Hematopoietic multipotent progenitor cell (in vitro differentiated cells): ENCODE data around the gene IWS1. TPM values are rescaled to one million over a fixed set of nuclear protein-coding genes. Genes with fewer than 3 reads are reported as not detected.

Experiments
- DNase-seq, 3 donors: peaks; one replicate each; pipeline ENCODE4 v3.0.0-alpha.2; 2011 to 2015; ENCODE audit warnings: low read depth in 2 of 3, low spot score in 2 of 3
- total RNA-seq: library from RNA; depleted of rRNA; stranded (reverse); fragments of >200 nt; gene quantifications from one replicate; pipeline ENCODE4 v1.2.3, GENCODE V29; 2012

Gene IWS1
- total RNA-seq, 1 donor: 12.1 TPM

DNA sequence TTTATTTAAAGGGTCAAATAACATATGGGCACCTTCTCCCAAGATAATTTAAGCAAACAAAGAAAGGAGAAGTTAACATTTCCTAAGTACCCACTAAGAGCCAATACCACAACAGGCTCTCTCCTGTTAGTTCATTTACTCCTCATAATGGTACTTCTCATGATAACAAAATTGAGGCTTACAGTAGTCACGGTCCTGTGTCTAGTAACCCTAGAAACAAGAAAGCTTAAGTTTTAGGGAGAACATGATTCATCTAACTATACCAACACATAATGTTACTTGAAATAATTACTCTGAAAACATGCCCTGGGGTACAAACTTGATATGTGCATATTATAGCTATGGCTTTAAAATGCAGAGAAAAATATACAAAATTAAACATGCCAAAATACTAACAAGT is 19.8 kb downstream of the IWS1 start:
- DNase-seq: no peak

DNA sequence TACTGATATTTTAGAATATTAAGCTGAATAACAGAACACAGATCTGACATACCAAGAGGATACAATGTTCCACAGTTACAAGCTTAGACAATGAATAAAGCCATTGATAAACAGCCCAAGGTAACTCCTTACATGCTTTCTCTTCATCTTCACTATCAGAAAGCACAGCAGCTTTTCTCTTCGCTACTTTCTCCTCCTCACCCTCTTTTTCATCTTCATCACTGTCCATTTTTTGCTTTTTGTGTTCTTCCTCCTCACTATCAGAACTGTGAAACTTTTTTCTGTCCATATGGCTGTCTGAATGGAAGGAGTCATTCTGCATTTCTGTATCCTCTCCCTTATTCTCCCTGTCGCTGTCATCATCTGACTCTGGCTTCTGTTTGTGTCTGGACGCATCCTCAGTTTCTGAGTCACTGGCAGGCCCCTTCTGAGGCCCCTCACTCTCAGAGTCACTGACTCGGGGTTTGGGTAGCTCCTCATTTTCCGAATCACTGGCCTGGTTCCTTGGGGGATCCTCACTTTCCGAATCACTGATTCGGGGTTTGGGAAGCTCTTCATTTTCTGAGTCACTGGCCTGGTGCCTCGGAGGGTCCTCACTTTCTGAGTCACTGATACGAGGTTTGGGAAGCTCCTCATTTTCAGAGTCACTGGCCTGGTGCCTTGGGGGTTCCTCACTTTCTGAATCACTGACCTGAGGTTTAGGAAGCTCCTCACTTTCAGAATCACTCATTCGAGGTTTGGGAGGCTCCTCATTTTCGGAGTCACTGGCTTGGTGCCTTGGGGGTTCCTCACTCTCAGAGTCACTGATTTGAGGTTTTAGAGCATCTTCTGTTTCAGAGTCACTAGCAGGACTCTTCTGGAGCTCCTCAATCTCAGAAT is 21.5 kb downstream of the IWS1 start:
- no peak for DNase-seq

DNA sequence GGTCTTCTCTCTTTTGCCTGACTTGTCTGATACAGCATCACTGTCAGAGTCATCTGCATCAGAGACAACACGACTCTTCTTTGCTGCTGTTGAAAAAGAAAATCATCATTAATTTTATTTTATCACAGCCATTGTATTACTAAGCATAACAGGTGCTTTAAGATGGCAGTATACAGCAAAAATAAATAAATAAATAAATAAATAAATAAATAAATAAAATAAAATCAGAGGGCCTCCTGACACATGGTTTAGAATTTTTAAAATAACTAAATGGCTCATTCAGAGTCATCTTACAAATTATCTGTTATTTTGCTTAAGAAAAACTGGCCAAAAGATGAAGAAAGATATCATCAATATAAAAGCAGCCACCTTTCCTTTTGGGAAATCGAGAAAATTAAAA is 22.8 kb downstream of the IWS1 start:
- no peak for DNase-seq

DNA sequence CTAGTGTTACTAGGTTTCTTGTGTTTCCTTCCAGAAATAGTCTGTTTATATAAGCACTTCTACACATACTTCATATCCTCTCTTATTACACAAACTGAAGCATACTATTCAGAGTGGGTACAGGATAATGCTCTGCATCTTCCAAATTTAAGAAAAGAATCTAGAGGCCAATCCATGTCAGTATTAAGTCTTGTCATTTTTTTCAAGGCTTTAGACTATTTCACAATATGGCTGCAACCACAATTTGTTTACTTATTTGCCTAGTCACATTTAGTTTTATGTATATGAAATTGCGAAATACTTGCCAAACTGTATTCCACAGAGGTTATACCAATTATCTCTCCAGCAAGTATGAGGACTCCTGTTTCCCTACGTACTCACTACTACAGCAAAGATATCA is 27.9 kb downstream of the IWS1 start:
- DNase-seq: no peak

GRCh38 chr2:127490283-127490682 is 36.0 kb downstream of the IWS1 start:
- no peak for DNase-seq

DNA sequence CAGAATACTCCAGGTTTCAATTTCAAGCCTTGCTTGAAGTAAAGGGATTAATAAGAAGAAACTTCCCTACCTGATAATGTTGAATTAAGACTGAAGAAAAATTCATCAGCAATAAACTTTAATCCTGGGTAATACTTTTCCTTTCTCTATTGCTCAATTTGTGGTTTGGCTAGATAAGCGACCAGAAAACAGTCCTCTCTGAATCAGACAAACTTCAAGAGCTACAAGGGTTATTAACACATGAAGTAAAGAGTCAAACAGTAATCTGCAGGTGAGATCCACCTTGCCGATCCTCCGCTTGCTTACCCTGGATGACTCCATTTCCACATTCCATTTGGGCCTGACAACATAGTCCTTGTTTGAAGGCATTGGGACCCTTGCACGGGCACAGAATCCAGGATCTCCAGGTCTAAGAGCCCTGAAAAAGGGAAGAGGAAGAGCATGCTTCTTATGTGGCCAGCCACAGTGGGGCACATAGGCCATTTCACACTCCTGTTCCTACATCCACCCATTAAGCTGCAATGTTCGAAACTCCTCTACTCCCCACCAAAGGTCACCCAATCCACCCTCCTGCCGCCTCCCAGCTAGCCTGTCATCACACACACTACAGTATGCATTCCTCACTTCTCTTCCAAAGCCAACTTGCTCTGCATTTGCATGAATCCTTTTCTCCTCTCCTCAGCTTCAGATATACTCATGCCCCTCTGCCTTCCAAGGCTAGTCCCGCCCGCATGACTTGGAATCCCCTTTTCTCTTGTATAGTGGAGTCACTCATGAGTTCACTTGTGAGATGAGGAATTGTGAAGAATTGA is 39.8 kb downstream of the IWS1 start:
- peak in 2 of 3 donors; percentile 22 to 40 for DNase-seq

DNA sequence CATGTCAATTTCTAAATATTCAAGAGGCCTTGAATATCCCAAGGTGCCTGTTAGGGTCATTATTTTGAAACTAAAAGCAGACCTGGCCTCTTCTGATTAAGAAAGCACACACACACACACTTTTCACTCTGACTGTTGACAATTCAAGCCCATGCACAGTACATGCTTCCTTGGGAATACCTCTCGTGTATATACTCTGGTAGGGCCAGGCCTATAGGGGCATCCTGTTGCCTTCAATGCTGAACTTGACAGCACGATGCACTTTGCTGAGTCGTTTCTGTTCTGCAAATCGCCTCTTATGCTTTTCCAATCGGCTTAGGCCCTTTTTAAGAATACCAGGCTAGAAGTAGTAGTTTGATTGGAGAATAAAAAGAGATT is 40.6 kb downstream of the IWS1 start:
- no peak for DNase-seq

GRCh38 chr2:127485051-127485693 is 41.1 kb downstream of the IWS1 start:
- DNase-seq: peak in 2 of 3 donors; percentile 40 to 60

DNA sequence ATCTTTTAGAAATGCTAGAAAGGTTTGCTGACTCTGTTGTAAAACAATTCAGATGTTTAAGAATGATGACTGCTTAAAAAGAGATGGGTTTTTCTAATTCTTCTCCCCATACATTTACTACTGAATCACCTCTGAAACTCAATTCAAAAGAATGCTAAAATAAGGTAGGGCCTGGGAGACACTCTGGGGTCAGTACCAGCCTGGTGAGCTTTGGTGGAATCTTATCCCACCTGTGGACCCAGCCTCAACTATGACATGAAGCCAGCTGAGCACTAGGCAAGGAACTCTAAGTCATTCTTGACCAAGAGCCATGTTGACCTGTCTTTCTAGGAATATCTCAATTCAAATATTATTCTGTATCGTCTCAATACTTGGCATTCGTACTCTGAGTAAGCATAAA is 44.3 kb downstream of the IWS1 start:
- DNase-seq: no peak

DNA sequence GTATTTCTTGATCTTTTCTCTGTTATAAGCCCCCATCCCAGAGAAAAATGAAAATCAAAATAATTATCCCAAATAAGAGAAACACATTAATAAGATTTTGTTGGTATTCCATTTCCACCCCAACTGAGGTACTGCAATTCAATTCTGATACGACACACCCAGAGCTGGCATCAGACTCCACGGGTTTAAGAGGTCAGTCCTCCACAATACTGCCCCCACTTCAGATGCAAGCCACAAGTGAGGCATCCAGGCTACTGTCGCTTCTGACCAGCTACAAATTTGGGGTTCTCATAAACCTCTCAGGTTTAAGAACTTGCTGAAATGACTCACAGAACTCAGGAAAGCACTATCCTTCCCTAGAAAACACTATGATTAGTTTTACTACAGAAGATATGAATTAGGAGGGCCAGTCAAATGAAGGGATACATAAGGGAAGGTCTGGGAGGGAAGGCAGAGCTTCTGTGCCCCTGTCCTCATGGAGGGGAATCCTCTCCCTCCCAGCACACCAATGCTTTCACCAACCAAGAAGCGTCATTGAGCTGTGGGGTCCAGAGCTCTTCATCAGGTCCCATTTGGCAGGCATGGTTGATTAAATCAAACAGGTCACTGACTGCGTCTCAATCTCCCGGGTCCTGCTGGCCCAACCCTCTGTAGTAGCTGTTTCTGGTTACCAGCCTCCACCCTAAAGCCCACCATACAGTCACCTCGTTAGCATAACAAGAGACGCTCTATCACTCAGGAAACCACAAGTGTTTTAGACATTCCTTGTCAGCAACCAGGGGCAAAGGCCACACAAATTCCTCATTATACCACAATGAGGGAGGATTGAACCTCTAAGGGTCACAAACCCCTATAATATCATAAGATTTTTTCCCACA is 46.2 kb downstream of the IWS1 start:
- DNase-seq: no peak

DNA sequence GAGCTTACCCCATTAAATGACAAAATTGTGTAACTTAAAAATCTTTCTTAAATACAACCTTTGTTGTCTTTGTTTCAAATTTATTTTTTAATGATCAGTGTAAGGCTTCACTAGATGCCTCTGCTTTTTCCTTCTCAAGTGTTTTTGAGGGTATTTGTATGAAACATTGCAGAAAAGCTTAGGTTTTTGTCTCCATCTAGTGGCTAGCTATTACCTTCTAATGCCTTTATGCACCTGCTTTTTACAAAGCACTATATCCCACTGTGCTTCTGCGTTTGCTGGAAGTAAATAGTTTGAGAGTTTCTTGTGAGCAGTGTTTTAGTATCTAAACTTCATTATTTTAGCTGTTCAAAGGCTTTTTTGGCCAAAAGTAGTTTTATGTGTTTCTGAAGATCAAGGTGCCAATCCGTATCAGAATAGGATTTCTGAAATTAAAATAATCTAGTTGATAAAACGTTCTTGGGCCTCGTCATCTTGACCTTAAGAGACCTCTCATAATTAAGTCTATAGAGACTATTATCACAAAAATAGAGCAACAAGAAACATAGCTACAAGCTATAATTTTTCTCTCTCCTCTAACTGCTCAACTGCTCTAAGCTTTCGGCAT is 47.0 kb downstream of the IWS1 start:
- peak in 2 of 3 donors; percentile 52 to 79 for DNase-seq

DNA sequence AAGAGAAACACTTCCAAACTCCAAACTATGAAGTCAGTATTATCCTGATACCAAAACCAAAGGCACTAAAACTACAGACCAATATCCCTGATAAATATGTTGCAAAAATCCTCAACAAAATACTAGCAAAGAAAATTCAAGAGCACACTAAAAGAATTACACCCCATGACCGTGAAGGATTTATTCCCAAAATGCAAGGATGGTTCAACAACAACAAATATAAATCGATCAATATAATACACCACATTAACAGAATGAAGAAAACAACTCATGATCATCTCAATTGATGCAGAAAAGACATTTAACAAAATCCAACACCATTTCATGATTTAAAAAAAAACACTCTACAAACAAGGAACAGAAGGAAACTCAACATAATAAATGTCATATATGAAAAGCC is 50.5 kb downstream of the IWS1 start:
- no peak for DNase-seq

DNA sequence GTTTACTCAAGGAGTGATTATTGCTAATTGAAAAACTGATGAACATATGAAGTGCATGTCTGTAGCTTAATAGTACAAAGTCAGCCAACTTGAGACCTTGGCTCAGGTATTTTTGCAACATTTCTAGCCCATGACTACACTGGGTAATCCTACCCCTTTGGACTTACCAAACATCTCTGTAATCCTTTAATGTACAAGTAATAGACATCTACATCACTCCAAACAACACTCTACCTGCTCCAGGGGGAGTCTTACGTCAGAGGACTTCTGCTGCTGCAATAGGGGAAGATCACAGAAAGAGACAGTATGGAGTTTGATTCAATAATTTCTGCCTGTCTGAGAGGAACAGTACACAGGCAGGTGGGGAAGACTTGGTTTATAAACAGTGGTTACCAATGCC is 54.0 kb downstream of the IWS1 start:
- DNase-seq: no peak

DNA sequence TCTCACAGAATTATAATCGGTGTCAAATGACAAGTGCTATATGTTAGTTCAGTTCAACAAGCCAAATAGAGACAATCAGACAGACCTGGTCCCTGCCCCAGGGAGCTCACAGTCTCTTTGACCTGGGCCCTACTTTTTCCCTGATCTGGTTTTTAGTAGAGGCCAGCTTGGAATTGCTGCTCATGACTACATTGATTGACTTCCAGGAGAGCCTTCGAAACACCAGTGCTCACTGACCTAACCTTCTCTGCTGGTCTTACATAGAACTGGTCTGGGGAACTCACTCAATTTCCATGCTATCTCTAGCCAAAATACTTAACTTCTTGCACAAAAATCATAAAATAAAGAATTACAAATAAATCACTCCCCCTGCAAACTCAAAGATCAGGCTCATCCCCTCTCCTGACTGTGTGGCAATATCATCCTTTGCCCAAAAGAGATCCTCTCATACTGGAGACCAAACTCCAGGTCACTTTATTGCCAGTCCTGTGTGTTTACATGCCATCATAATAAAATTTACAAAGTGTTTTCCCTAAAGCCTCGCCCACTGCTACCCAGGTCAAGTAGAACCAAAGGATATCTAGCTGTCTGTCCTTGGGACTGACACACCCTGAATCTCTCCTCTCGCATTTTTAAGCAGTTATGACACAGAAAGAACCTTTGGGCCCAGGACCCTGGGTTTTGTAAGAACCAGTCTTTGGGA is 54.9 kb downstream of the IWS1 start:
- DNase-seq: no peak

DNA sequence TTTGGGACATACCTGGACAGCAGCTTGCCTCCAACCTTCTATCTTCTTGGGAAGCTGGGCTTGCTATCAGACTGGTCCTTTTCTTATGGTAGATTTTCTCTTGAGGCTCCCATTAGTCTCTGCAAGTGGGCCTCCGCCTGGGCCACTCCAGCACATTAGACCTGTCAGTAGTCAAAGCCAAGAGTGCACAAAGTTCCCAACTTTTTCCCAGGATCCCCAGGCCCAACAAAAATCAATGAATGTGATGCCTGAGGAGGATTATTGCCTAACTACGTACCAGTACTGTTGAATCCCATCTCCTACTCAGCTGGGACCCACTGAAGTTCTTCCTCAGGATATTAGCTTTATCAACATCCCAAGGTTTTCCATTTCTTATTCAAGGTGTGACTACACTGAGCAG is 56.3 kb downstream of the IWS1 start:
- DNase-seq: no peak

GRCh38 chr2:127469051-127469450 is 57.2 kb downstream of the IWS1 start:
- no peak for DNase-seq

DNA sequence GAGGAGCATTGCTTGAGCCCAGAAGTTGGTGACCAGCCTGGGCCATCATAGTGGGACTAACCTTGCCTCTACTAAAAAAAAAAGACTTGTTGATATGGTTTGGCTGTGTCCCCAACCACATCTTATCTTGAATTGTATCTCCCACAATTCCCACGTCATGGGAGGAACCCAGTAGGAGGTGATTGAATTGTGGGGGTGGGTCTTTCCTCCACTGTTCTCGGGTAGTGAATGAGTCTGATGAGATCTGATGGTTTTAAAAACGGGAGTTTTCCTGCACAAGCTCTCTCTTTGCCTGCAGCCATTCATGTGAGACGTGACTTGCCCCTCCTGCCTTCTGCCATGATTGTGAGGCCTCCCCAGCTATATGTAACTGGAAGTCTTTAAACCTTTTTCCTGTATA is 61.0 kb downstream of the IWS1 start:
- DNase-seq: no peak

- no peak for DNase-seq
Observed at GRCh38 chr2:127464470-127465257, 61.6 kb downstream of the IWS1 start.
